ENCODE data around the gene LGMN. TPM values are rescaled to one million over a fixed set of nuclear protein-coding genes. Genes with fewer than 3 reads are reported as not detected.

The LGMN gene
- total and polyA plus RNA-seq, 2 experiments from 2014 or later = 60.0 to 83.5 TPM

DNA sequence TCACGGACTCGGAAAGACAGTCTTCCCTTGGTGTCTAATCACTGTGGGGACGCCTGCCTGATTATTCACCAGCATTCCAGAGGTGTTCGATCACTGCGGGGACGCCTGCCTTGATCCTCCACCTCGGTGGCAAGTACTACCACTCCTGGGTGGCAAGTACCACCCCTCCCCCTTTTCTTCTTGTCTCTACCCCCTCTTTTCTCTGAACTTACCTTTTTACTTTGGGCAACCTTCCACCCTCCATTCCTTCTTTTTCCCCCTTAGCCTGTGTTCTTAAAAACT is 12.0 kb upstream of the LGMN start (continued):
- TF ChIP-seq, protein P1, sequence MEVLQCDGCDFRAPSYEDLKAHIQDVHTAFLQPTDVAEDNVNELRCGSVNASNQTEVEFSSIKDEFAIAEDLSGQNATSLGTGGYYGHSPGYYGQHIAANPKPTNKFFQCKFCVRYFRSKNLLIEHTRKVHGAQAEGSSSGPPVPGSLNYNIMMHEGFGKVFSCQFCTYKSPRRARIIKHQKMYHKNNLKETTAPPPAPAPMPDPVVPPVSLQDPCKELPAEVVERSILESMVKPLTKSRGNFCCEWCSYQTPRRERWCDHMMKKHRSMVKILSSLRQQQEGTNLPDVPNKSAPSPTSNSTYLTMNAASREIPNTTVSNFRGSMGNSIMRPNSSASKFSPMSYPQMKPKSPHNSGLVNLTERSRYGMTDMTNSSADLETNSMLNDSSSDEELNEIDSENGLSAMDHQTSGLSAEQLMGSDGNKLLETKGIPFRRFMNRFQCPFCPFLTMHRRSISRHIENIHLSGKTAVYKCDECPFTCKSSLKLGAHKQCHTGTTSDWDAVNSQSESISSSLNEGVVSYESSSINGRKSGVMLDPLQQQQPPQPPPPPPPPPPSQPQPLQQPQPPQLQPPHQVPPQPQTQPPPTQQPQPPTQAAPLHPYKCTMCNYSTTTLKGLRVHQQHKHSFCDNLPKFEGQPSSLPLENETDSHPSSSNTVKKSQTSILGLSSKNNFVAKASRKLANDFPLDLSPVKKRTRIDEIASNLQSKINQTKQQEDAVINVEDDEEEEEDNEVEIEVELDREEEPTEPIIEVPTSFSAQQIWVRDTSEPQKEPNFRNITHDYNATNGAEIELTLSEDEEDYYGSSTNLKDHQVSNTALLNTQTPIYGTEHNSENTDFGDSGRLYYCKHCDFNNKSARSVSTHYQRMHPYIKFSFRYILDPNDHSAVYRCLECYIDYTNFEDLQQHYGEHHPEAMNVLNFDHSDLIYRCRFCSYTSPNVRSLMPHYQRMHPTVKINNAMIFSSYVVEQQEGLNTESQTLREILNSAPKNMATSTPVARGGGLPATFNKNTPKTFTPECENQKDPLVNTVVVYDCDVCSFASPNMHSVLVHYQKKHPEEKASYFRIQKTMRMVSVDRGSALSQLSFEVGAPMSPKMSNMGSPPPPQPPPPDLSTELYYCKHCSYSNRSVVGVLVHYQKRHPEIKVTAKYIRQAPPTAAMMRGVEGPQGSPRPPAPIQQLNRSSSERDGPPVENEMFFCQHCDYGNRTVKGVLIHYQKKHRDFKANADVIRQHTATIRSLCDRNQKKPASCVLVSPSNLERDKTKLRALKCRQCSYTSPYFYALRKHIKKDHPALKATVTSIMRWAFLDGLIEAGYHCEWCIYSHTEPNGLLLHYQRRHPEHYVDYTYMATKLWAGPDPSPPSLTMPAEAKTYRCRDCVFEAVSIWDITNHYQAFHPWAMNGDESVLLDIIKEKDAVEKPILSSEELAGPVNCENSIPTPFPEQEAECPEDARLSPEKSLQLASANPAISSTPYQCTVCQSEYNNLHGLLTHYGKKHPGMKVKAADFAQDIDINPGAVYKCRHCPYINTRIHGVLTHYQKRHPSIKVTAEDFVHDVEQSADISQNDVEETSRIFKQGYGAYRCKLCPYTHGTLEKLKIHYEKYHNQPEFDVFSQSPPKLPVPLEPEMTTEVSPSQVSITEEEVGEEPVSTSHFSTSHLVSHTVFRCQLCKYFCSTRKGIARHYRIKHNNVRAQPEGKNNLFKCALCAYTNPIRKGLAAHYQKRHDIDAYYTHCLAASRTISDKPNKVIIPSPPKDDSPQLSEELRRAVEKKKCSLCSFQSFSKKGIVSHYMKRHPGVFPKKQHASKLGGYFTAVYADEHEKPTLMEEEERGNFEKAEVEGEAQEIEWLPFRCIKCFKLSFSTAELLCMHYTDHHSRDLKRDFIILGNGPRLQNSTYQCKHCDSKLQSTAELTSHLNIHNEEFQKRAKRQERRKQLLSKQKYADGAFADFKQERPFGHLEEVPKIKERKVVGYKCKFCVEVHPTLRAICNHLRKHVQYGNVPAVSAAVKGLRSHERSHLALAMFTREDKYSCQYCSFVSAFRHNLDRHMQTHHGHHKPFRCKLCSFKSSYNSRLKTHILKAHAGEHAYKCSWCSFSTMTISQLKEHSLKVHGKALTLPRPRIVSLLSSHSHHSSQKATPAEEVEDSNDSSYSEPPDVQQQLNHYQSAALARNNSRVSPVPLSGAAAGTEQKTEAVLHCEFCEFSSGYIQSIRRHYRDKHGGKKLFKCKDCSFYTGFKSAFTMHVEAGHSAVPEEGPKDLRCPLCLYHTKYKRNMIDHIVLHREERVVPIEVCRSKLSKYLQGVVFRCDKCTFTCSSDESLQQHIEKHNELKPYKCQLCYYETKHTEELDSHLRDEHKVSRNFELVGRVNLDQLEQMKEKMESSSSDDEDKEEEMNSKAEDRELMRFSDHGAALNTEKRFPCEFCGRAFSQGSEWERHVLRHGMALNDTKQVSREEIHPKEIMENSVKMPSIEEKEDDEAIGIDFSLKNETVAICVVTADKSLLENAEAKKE (CRISPR knock-in tag; IDR thresholded peaks at IDR 0.05) = no peak
- TF ChIP-seq CREB1 (CRISPR knock-in tag; IDR thresholded peaks at IDR 0.05; ENCODE audit: low read depth) (no peak), EZH2phosphoT487 (IDR thresholded peaks at IDR 0.05; ENCODE audit: unreplicated experiment) (no peak), NANOG (IDR thresholded peaks at IDR 0.05; ENCODE audit: borderline replicate concordance) (no peak)

DNA sequence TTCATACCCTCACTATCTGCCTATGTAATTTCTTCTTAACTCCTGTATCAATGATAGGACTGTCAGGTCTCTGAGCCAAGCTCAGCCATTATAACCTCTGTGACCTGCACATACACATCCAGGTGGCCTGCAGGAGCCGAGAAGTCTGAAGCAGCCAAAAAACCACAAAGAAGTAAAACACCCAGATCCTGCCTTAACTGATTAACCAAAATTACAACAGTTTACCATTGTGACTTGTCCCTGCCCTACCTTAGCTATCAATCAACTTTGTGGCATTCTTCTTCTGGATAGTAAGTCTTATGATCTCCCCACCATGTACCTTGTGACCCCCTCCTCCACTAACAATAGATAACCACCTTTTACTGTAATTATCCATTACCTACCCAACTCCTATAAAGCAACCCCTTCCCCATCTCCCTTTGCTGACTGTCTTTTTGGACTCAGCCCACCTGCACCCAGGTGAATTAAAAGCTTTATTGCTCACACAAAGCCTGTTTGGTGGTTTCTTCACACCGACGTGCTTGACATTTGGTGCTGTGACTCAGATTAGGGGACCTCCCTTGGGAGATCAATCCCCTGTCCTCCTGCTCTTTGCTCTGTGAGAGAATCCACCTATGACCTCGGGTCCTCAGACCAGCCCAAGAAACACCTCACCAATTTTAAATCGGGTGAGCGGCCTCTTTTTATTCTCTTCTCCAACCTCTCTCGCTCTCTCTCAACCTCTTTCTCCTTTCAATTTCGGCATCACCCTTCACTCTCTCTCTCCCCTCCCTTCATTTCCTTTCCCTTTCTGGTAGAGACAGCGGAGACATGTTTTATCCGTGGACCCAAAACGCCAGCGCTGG is 11.5 kb upstream of the LGMN start:
- Histone ChIP-seq H3K27me3 (ENCODE audit: insufficient read depth) (no peaks in the 10 kb centered on the region), H3K4me2 (no peak overlapping the region), H3K27ac (ENCODE audit: low read depth) (no peak overlapping the region), H2AFZ (no peak overlapping the region), H3K4me1 (ENCODE audit: insufficient read depth) (no peaks in the 10 kb centered on the region), H3K4me3 (no peak overlapping the region), H3K79me2 (replicated peaks; ENCODE audit: insufficient read depth) (no peaks in the 10 kb centered on the region), H4K20me1 (replicated peaks; ENCODE audit: insufficient read depth) (no peaks in the 10 kb centered on the region), H3K9me2 (ENCODE audit: insufficient read depth) (peaks cover 5% of the 10 kb centered on the region; the same call in 1 of the 2 replicates), H3K36me3 (ENCODE audit: insufficient read depth) (no peaks in the 10 kb centered on the region), H3F3A (replicated peaks; ENCODE audit: low read depth) (no peaks in the 10 kb centered on the region)
- Mint-ChIP-seq H3K4me3 (no peak overlapping the region), H3K27ac (no peak overlapping the region), H3K27me3 (ENCODE audit: insufficient read depth, low read depth, poor library complexity) (peaks cover 14% of the 10 kb centered on the region), H3K36me3 (ENCODE audit: low read depth) (no peaks in the 10 kb centered on the region), H3K9me3 (no peaks in the 10 kb centered on the region), H3K4me1 (no peaks in the 10 kb centered on the region)
- ATAC-seq = no peak
- DNase-seq (ENCODE audit: low spot score) = no peak
- TF ChIP-seq JUNB (IDR thresholded peaks at IDR 0.05; ENCODE audit: unreplicated experiment) = no peak
- TF ChIP-seq, protein P2, sequence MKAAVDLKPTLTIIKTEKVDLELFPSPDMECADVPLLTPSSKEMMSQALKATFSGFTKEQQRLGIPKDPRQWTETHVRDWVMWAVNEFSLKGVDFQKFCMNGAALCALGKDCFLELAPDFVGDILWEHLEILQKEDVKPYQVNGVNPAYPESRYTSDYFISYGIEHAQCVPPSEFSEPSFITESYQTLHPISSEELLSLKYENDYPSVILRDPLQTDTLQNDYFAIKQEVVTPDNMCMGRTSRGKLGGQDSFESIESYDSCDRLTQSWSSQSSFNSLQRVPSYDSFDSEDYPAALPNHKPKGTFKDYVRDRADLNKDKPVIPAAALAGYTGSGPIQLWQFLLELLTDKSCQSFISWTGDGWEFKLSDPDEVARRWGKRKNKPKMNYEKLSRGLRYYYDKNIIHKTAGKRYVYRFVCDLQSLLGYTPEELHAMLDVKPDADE (IDR thresholded peaks at IDR 0.05) = no peak

Measured in GM23338 (cell line).